H1 (cell line): ENCODE results near the gene TTLL5. TPM values are rescaled to one million over a fixed set of nuclear protein-coding genes. Genes with fewer than 3 reads are reported as not detected.

ENCODE experiments used
- CTCF ChIA-PET: fragments of 300-600 bp; sonication (Branson Sonifier 250); formaldehyde crosslinking; loops from one replicate; lab custom pipeline; 2021; ENCODE audit not compliant: partially characterized antibody; lab: Charles Lee
- POLR2A ChIA-PET: fragments of 300-600 bp; sonication (Branson Sonifier 250); formaldehyde crosslinking; loops from one replicate; lab custom pipeline; 2021; ENCODE audit warnings: inconsistent platforms; ENCODE audit not compliant: partially characterized antibody; lab: Charles Lee
- DNase-seq, 2 experiments: peaks; one replicate each; pipeline versions ENCODE4 v3.0.0 to v3.0.0-alpha.2; 2010 to 2022; ENCODE audit warnings: low spot score in 2 of 2, low read depth in 1 of 2, mixed read lengths in 1 of 2
- FAIRE-seq: peaks from 2 replicates; lab custom pipeline; 2011; peaks lifted over from hg19 to GRCh38; lab: Jason Lieb, UNC
- H2AFZ ChIP-seq: 2 replicates; pipeline ENCODE4 v1.8.1; 2012; ENCODE audit warnings: low read length, inconsistent platforms
- H2AK5ac ChIP-seq: 2 replicates; pipeline ENCODE4 v1.6.1; 2013; ENCODE audit warnings: low read depth, low read length
- H2BK120ac ChIP-seq: replicated peaks from 2 replicates; pipeline ENCODE3; 2013; ENCODE audit warnings: low read depth, low read length, inconsistent platforms
- H2BK12ac ChIP-seq: 2 replicates; pipeline ENCODE4 v1.6.1; 2013; ENCODE audit warnings: low read depth, low read length
- H2BK15ac ChIP-seq: 2 replicates; pipeline ENCODE4 v1.6.1; 2013; ENCODE audit warnings: low read length
- H2BK20ac ChIP-seq: 2 replicates; pipeline ENCODE4 v1.6.1; 2013; ENCODE audit warnings: low read length
- H2BK5ac ChIP-seq: 2 replicates; pipeline ENCODE4 v1.6.1; 2013; ENCODE audit warnings: low read depth, low read length
- H3K14ac ChIP-seq: 2 replicates; pipeline ENCODE4 v1.6.1; 2013; ENCODE audit warnings: inconsistent platforms; ENCODE audit not compliant: insufficient read length
- H3K18ac ChIP-seq: 2 replicates; pipeline ENCODE4 v1.6.1; 2013; ENCODE audit warnings: low read length; ENCODE audit errors: extremely low read depth
- H3K23ac ChIP-seq: 2 replicates; pipeline ENCODE4 v1.6.1; 2013; ENCODE audit warnings: inconsistent platforms; ENCODE audit not compliant: insufficient read length
- H3K23me2 ChIP-seq: 2 replicates; pipeline ENCODE4 v1.6.1; 2013; ENCODE audit warnings: low read depth, low read length
- H3K27ac ChIP-seq: 2 replicates; pipeline ENCODE4 v1.6.1; 2011; ENCODE audit warnings: low read depth, low read length, inconsistent platforms
- H3K27me3 ChIP-seq, 4 experiments: replicated peaks in 1 of 4; 1 replicate in 1 of 4; 2 replicates in 3 of 4; pipeline versions ENCODE4 v1.6.1 to v1.8.1; 2011 to 2013; ENCODE audit warnings: low read length in 3 of 4, mild to moderate bottlenecking in 3 of 4, inconsistent platforms in 2 of 4, mixed read lengths in 2 of 4, moderate library complexity in 1 of 4; ENCODE audit not compliant: control insufficient read depth in 3 of 4, insufficient read depth in 3 of 4; ENCODE audit errors: extremely low read depth in 1 of 4
- H3K36me3 ChIP-seq, 4 experiments: 2 replicates each; pipeline versions ENCODE4 v1.6.1 to v1.8.1; 2011 to 2013; ENCODE audit warnings: mild to moderate bottlenecking in 4 of 4, low read length in 3 of 4, moderate library complexity in 2 of 4, control low read depth in 1 of 4, inconsistent platforms in 1 of 4; ENCODE audit not compliant: insufficient read depth in 4 of 4, control insufficient read depth in 2 of 4
- H3K4ac ChIP-seq: replicated peaks from 2 replicates; pipeline ENCODE3; 2013; ENCODE audit warnings: low read length, low read depth, mixed read lengths, inconsistent platforms; ENCODE audit not compliant: insufficient read length
- H3K4me1 ChIP-seq, 4 experiments: replicated peaks in 1 of 4; 1 replicate in 1 of 4; 2 replicates in 3 of 4; pipeline versions ENCODE4 v1.6.1 to v1.8.1; 2011 to 2013; ENCODE audit warnings: low read length in 3 of 4, inconsistent platforms in 2 of 4, mixed read lengths in 1 of 4; ENCODE audit not compliant: insufficient read depth in 4 of 4, control insufficient read depth in 3 of 4
- H3K4me2 ChIP-seq, 2 experiments: 2 replicates each; pipeline versions ENCODE4 v1.6.1 to v1.8.1; 2011 to 2013; ENCODE audit warnings: low read depth in 2 of 2, low read length in 2 of 2, control low read depth in 1 of 2, inconsistent platforms in 1 of 2, mild to moderate bottlenecking in 1 of 2; ENCODE audit not compliant: insufficient read depth in 1 of 2
- H3K4me3 ChIP-seq, 4 experiments: fragments of 200-600, 300-600 bp in 1 of 4; sonication (generic), shearing (Covaris generic), sonication (Bioruptor Twin) in 1 of 4; 2 replicates each; pipeline versions ENCODE4 v1.5.1 to v1.8.1; 2011 to 2016; ENCODE audit warnings: low read length in 4 of 4, low read depth in 3 of 4, control low read depth in 2 of 4, inconsistent platforms in 2 of 4, mild to moderate bottlenecking in 2 of 4, mixed read lengths in 1 of 4, moderate library complexity in 1 of 4; ENCODE audit not compliant: insufficient read depth in 2 of 4; ENCODE audit errors: extremely low read depth in 1 of 4
- H3K56ac ChIP-seq: replicated peaks from 2 replicates; pipeline ENCODE3; 2013; ENCODE audit warnings: low read depth, mild to moderate bottlenecking, mixed read lengths, low read length, inconsistent platforms; ENCODE audit not compliant: insufficient read length
- H3K79me1 ChIP-seq: 2 replicates; pipeline ENCODE4 v1.6.1; 2013; ENCODE audit warnings: low read depth, low read length, control low read depth
- H3K79me2 ChIP-seq, 2 experiments: 2 replicates each; pipeline versions ENCODE4 v1.6.1 to v1.8.1; 2012 to 2013; ENCODE audit warnings: low read length in 2 of 2, mild to moderate bottlenecking in 2 of 2, inconsistent platforms in 1 of 2; ENCODE audit not compliant: insufficient read depth in 2 of 2, control insufficient read depth in 1 of 2
- H3K9ac ChIP-seq, 4 experiments: replicated peaks in 1 of 4; 1 replicate in 1 of 4; 2 replicates in 3 of 4; pipeline versions ENCODE4 v1.6.1 to v1.8.1; 2011 to 2013; ENCODE audit warnings: low read depth in 3 of 4, low read length in 3 of 4, control low read depth in 2 of 4, mild to moderate bottlenecking in 2 of 4, moderate library complexity in 2 of 4, inconsistent platforms in 1 of 4; ENCODE audit errors: extremely low read depth in 1 of 4
- H3K9me3 ChIP-seq, 2 experiments: 2 replicates each; pipeline versions ENCODE4 v1.6.1 to v1.8.1; 2012 to 2013; ENCODE audit warnings: mild to moderate bottlenecking in 2 of 2, moderate library complexity in 2 of 2, control low read depth in 1 of 2, inconsistent platforms in 1 of 2, low read depth in 1 of 2, low read length in 1 of 2, mixed read lengths in 1 of 2; ENCODE audit not compliant: insufficient read depth in 2 of 2
- H4K20me1 ChIP-seq, 2 experiments: replicated peaks in 1 of 2; 2 replicates each; pipeline versions ENCODE3 to v1.8.1; 2011 to 2013; ENCODE audit warnings: inconsistent platforms in 2 of 2, low read length in 2 of 2, mild to moderate bottlenecking in 1 of 2; ENCODE audit not compliant: insufficient read depth in 2 of 2, control insufficient read depth in 1 of 2
- H4K5ac ChIP-seq: 2 replicates; pipeline ENCODE4 v1.6.1; 2013; ENCODE audit warnings: low read length, low read depth, mixed read lengths, inconsistent platforms; ENCODE audit not compliant: insufficient read length
- H4K8ac ChIP-seq: 2 replicates; pipeline ENCODE4 v1.8.0; 2013; ENCODE audit warnings: mild to moderate bottlenecking, moderate library complexity, low read length, inconsistent platforms; ENCODE audit not compliant: insufficient read depth; ENCODE audit errors: extremely low read depth
- H4K91ac ChIP-seq: replicated peaks from 2 replicates; pipeline ENCODE3; 2013; ENCODE audit warnings: low read length, mixed read lengths, inconsistent platforms; ENCODE audit not compliant: insufficient read length
- GABPA ChIP-seq: IDR thresholded peaks from 2 replicates; pipeline ENCODE4 v1.6.1; 2011; ENCODE audit warnings: mild to moderate bottlenecking, low read length, moderate library complexity, borderline replicate concordance; ENCODE audit not compliant: insufficient read depth
- SRF ChIP-seq: IDR thresholded peaks from 2 replicates; pipeline ENCODE4 v1.6.1; 2011; ENCODE audit warnings: mild to moderate bottlenecking, low read depth, low read length, moderate library complexity
- USF2 ChIP-seq: IDR thresholded peaks from 2 replicates; pipeline ENCODE4 v1.6.1; 2011; ENCODE audit warnings: low read length, improper control_type of control experiment
- WGBS, 2 experiments: shearing (Covaris generic) in 1 of 2; methylation state at CpG; one replicate each; pipeline versions ENCODE4 v1.1.6 to v1.1.7; 2013 to 2015; ENCODE audit warnings: low lambda C conversion rate in 2 of 2, mixed read lengths in 2 of 2, inconsistent platforms in 1 of 2, low coverage in 1 of 2, missing lambda C conversion rate in 1 of 2; ENCODE audit not compliant: insufficient replicate concordance in 2 of 2, insufficient coverage in 1 of 2, insufficient read length in 1 of 2; ENCODE audit errors: extremely low coverage in 1 of 2, missing lambda C conversion rate in 1 of 2; 5-methylcytosine and 5-hydroxymethylcytosine counted together
- polyA plus RNA-seq, 7 experiments: library from polyadenylated mRNA; depleted of rRNA in 3 of 7; stranded (reverse) in 5 of 7; unstranded in 2 of 7; fragments of >200 nt in 5 of 7; fragments of 200-250 nt in 2 of 7; gene quantifications; 1 replicate in 5 of 7; 2 replicates in 1 of 7; 4 replicates in 1 of 7; pipeline versions ENCODE4 v1.2.1 to v1.2.3, GENCODE V29; 2011 to 2013; ENCODE audit warnings: missing spikeins in 2 of 7, mixed read lengths in 2 of 7
- total RNA-seq: library from RNA; stranded (reverse); fragmentation: NEBNext Ultra II Directional; extraction: Animal tissue kit (Norgen Biotek cat#: 25700); gene quantifications from 2 replicates; pipeline ENCODE4 v1.2.1, GENCODE V29; 2021

The TTLL5 gene
- total and polyA plus RNA-seq, 2 of the 8 experiments (the other 6 are each of a cell fraction or from before 2014, with no cell fraction given): 16.1 to 45.9 TPM

DNA sequence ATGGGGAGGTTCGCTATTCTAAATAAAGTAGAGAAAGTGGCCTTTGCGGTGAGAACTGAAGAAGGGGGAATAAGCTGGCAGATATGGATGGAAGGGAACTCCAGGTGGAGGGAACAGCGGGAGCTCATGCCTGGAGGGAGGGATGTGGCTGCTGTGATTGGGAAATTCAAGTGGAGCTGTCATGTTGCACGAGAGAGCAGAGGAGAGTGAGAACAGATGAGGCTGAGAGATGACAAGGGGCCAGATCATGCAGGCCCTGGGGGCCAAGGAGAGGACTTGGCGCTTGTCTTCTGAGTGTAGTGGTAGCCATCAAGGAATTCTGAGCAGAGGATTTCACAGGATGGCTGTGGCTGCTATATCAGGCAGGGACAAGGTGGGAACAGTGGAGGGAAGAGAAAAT is 285.7 kb downstream of the TTLL5 start:
- no peaks in the 10 kb centered on the region for H3K23me2 ChIP-seq
- H3K18ac ChIP-seq: no peak overlapping the region
- H2AK5ac ChIP-seq: no peak overlapping the region
- no peaks in the 10 kb centered on the region for H3K79me2 ChIP-seq
- CTCF ChIA-PET: interaction anchor here (0.8 kb wide), 2 partner anchors 12 to 35 kb away, joined by 3 to 4 read pairs; partner anchors contain the start of gene TGFB3
- no peak overlapping the region for H2BK15ac ChIP-seq
- no peaks in the 10 kb centered on the region for H3K36me3 ChIP-seq
- H4K20me1 ChIP-seq: no peaks in the 10 kb centered on the region
- no peak overlapping the region for H3K4ac ChIP-seq
- no peak overlapping the region for H2BK20ac ChIP-seq
- H3K9me3 ChIP-seq: no peaks in the 10 kb centered on the region
- WGBS, 2 experiments: 85% methylated on average over 5 of the region's 5 CpGs; no CpG with 5 or more reads in 1 of the 2 experiments
- FAIRE-seq (no peak), DNase-seq (no peak)
- no peak overlapping the region for H3K9ac ChIP-seq
- no peak overlapping the region for H3K4me3 ChIP-seq
- no peak overlapping the region for H2AFZ ChIP-seq
- no peak overlapping the region for H3K23ac ChIP-seq
- H3K4me1 ChIP-seq: no peaks in the 10 kb centered on the region
- H3K14ac ChIP-seq: no peak overlapping the region
- no peak overlapping the region for H3K27ac ChIP-seq
- no peak overlapping the region for H3K4me2 ChIP-seq
- no peaks in the 10 kb centered on the region for H3K27me3 ChIP-seq
- no peak overlapping the region for H4K91ac ChIP-seq
- H2BK120ac ChIP-seq: no peak overlapping the region
- no peak for TF ChIP-seq USF2
- TF ChIP-seq SRF: no peak
- TF ChIP-seq GABPA: no peak
- TF ChIP-seq, all 59 proteins: peak for 0
- POLR2A ChIA-PET: interaction anchor here (0.7 to 0.8 kb wide), 4 partner anchors 12 to 105 kb away, joined by 3 read pairs; no protein-coding TSS in a partner anchor
- no peak overlapping the region for H4K8ac ChIP-seq
- no peak overlapping the region for H3K56ac ChIP-seq
- H3K79me1 ChIP-seq: no peaks in the 10 kb centered on the region
- H2BK5ac ChIP-seq: no peak overlapping the region
- H2BK12ac ChIP-seq: no peak overlapping the region
- H4K5ac ChIP-seq: no peak overlapping the region
